Stimulated activated CD8-positive, alpha-beta memory T cell treated with anti-CD3 and anti-CD28 coated beads, Interleukin-7, amount 100 ng/mL, for 1 hour (primary cell): ENCODE results near the gene MARS2.
"Not testable (repeated sequence)": the region's sequence is repeated elsewhere in the genome, so short reads cannot be mapped to it uniquely, and the experiment has no call there.

Experiments used
- DNase-seq, 2 donors: peaks; one replicate each; pipeline ENCODE4 v3.0.0-alpha.2; 2020; ENCODE audit warnings: low read depth in 2 of 2

Gene MARS2

GRCh38 chr2:197705121-197705911 lies at the start of gene MARS2:
MARS2 (plus strand) TSS chr2:197705369; CDS start chr2:197705406, 37 bp downstream.
- DNase-seq: peak; percentile 80 to 87

- no peak for DNase-seq
These were observed 47.6 kb upstream of the MARS2 start for GRCh38 chr2:197657562-197657961.

- DNase-seq: no peak
These were observed 43.5 kb upstream of the MARS2 start for GRCh38 chr2:197661626-197662025.

- DNase-seq: no peak
These were observed 38.9 kb upstream of the MARS2 start for GRCh38 chr2:197666277-197666676.

- DNase-seq: no peak
These were observed 36.9 kb upstream of the MARS2 start for GRCh38 chr2:197668296-197668695.

- DNase-seq: no peak
These were observed 36.1 kb upstream of the MARS2 start for GRCh38 chr2:197669077-197669476.

GRCh38 chr2:197672371-197672893 lies 32.7 kb upstream of the MARS2 start:
- DNase-seq: no peak

GRCh38 chr2:197673106-197673505 lies 32.1 kb upstream of the MARS2 start:
- no peak for DNase-seq

- DNase-seq: no peak
These were observed 31.6 kb upstream of the MARS2 start for GRCh38 chr2:197673606-197674005.

GRCh38 chr2:197674060-197674459 lies 31.1 kb upstream of the MARS2 start:
- no peak for DNase-seq

GRCh38 chr2:197674591-197674990 lies 30.6 kb upstream of the MARS2 start:
- DNase-seq: no peak

- no peak for DNase-seq
These were observed 29.9 kb upstream of the MARS2 start, which contains the start of gene RFTN2 for GRCh38 chr2:197675246-197675645. RFTN2 (minus strand) TSS chr2:197675587; CDS start chr2:197675458, 129 bp downstream.

GRCh38 chr2:197675711-197676188 lies 29.4 kb upstream of the MARS2 start:
- no peak for DNase-seq

- DNase-seq: no peak
These were observed 28.1 kb upstream of the MARS2 start for GRCh38 chr2:197677056-197677455.

- DNase-seq: no peak
These were observed 27.7 kb upstream of the MARS2 start for GRCh38 chr2:197677483-197677882.

GRCh38 chr2:197695206-197695605 lies 10.0 kb upstream of the MARS2 start:
- not testable (repeated sequence) for DNase-seq

- DNase-seq: not testable (repeated sequence)
These were observed 9.2 kb upstream of the MARS2 start for GRCh38 chr2:197695971-197696370.

GRCh38 chr2:197696571-197696970 lies 8.6 kb upstream of the MARS2 start:
- not testable (repeated sequence) for DNase-seq

GRCh38 chr2:197699724-197700123 lies 5.4 kb upstream of the MARS2 start:
- DNase-seq: not testable (repeated sequence)

GRCh38 chr2:197700960-197701359 lies 4.2 kb upstream of the MARS2 start:
- no peak for DNase-seq

- DNase-seq: no peak
These were observed 592 bp upstream of the MARS2 start for GRCh38 chr2:197704434-197705120.
